ENCODE measurements around the gene C1QB. TPM values are rescaled to one million over a fixed set of nuclear protein-coding genes. Genes with fewer than 3 reads are reported as not detected.

The C1QB gene
- total RNA-seq, 1 experiment from 2014 or later: 0.33 TPM

DNA sequence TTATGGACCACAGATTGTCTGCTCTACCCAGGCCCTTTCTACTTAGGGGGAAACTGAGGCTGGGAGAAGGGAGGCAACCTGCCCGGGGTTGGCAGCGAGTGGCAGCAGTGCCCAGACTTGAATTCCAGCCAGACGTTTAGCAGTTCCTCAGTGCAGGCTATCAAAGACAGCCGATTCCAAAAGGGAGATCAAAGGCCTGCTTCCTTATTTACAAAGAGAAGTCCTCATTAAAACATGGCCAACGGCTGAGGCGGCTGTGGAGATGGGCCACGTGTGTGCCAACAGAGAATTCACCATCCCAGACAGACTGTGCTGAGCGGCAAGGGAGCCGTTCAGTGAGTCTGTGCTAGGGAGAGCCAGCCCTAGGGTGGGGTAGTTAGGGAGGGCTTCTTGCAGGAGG lies 27.7 kb downstream of the C1QB start:
- CTCF ChIA-PET: no interaction called here
- DNase-seq (ENCODE audit: low read depth, low spot score): no peak
- intact Hi-C loops (cut with micrococcal nuclease; ENCODE audit: unreplicated experiment): no loop called here
- in situ Hi-C loops (cut with HindIII; ENCODE audit: low pct_unique_long_range_greater_than_20kb, low sequenced_read_pairs): no loop called here
- H3K4me3 ChIP-seq (ENCODE audit: low read depth in 2 of 2, low read length in 2 of 2): no peak overlapping the region
- no peak overlapping the region for H3K27ac ChIP-seq (ENCODE audit: low read length)
- BruUV-seq (replicated peaks): no TSS peak
- POLR2A ChIA-PET: no interaction called here
- H3K36me3 ChIP-seq (ENCODE audit: control insufficient read depth, insufficient read depth, low read length): no peaks in the 10 kb centered on the region
- H3K4me1 ChIP-seq (ENCODE audit: control insufficient read depth, insufficient read depth, low read length): no peaks in the 10 kb centered on the region
- no peaks in the 10 kb centered on the region for H3K9me3 ChIP-seq (ENCODE audit: control insufficient read depth, insufficient read depth, low read depth, low read length)
- TF ChIP-seq, protein P1, sequence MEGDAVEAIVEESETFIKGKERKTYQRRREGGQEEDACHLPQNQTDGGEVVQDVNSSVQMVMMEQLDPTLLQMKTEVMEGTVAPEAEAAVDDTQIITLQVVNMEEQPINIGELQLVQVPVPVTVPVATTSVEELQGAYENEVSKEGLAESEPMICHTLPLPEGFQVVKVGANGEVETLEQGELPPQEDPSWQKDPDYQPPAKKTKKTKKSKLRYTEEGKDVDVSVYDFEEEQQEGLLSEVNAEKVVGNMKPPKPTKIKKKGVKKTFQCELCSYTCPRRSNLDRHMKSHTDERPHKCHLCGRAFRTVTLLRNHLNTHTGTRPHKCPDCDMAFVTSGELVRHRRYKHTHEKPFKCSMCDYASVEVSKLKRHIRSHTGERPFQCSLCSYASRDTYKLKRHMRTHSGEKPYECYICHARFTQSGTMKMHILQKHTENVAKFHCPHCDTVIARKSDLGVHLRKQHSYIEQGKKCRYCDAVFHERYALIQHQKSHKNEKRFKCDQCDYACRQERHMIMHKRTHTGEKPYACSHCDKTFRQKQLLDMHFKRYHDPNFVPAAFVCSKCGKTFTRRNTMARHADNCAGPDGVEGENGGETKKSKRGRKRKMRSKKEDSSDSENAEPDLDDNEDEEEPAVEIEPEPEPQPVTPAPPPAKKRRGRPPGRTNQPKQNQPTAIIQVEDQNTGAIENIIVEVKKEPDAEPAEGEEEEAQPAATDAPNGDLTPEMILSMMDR (IDR thresholded peaks at IDR 0.05): no peak
- no peak for TF ChIP-seq POLR2AphosphoS5 (IDR thresholded peaks at IDR 0.05; ENCODE audit: low read depth, low read length)
- no peak for TF ChIP-seq TCF7L2 (IDR thresholded peaks at IDR 0.05; ENCODE audit: low read depth, low read length)
- no peak for TF ChIP-seq REST (IDR thresholded peaks at IDR 0.05; ENCODE audit: insufficient read depth in 1 of 2, low read depth in 2 of 2, low read length in 1 of 2)
- TF ChIP-seq SIN3A (IDR thresholded peaks at IDR 0.05; ENCODE audit: borderline replicate concordance, insufficient read depth, low read depth, low read length): no peak
- ATAC-seq: no peak
- no peaks in the 10 kb centered on the region for H3K27me3 ChIP-seq (ENCODE audit: control insufficient read depth, insufficient read depth, low read length)

GRCh38 chr1:22681556-22682276 lies 28.7 kb downstream of the C1QB start:
- H3K27me3 ChIP-seq (ENCODE audit: control insufficient read depth, insufficient read depth, low read length): no peaks in the 10 kb centered on the region
- H3K4me1 ChIP-seq (ENCODE audit: control insufficient read depth, insufficient read depth, low read length): no peaks in the 10 kb centered on the region
- in situ Hi-C loops (cut with HindIII; ENCODE audit: low pct_unique_long_range_greater_than_20kb, low sequenced_read_pairs) (no loop called here), intact Hi-C loops (cut with micrococcal nuclease; ENCODE audit: unreplicated experiment) (no loop called here)
- ATAC-seq: no peak
- no peak for DNase-seq (ENCODE audit: low read depth, low spot score)
- H3K4me3 ChIP-seq (ENCODE audit: low read depth in 2 of 2, low read length in 2 of 2): no peak overlapping the region
- POLR2A ChIA-PET: no interaction called here
- TF ChIP-seq REST (IDR thresholded peaks at IDR 0.05; ENCODE audit: insufficient read depth in 1 of 2, low read depth in 2 of 2, low read length in 1 of 2): no peak
- TF ChIP-seq SIN3A (IDR thresholded peaks at IDR 0.05; ENCODE audit: borderline replicate concordance, insufficient read depth, low read depth, low read length): no peak
- TF ChIP-seq, protein P1 (IDR thresholded peaks at IDR 0.05): no peak
- no peak for TF ChIP-seq TCF7L2 (IDR thresholded peaks at IDR 0.05; ENCODE audit: low read depth, low read length)
- TF ChIP-seq POLR2AphosphoS5 (IDR thresholded peaks at IDR 0.05; ENCODE audit: low read depth, low read length): no peak
- CTCF ChIA-PET: no interaction called here
- H3K27ac ChIP-seq (ENCODE audit: low read length): no peak overlapping the region
- no TSS peak for BruUV-seq (replicated peaks)
- no peaks in the 10 kb centered on the region for H3K9me3 ChIP-seq (ENCODE audit: control insufficient read depth, insufficient read depth, low read depth, low read length)
- no peaks in the 10 kb centered on the region for H3K36me3 ChIP-seq (ENCODE audit: control insufficient read depth, insufficient read depth, low read length)

All from Panc1 (cell line).